Neural progenitor cell (in vitro differentiated cells): ENCODE data around the gene SPRR1B.

ENCODE experiments used
- CTCF ChIP-seq: fragments of 200-600 bp; sonication (generic); IDR thresholded peaks from 2 replicates; pipeline ENCODE4 v1.5.1; 2017; ENCODE audit warnings: antibody characterized with exemption, mild to moderate bottlenecking
- EZH2 ChIP-seq: fragments of 200-600 bp; sonication (generic); IDR thresholded peaks from 2 replicates; pipeline ENCODE4 v1.6.1; 2017; ENCODE audit warnings: antibody characterized with exemption, mild to moderate bottlenecking, moderate library complexity

DNA sequence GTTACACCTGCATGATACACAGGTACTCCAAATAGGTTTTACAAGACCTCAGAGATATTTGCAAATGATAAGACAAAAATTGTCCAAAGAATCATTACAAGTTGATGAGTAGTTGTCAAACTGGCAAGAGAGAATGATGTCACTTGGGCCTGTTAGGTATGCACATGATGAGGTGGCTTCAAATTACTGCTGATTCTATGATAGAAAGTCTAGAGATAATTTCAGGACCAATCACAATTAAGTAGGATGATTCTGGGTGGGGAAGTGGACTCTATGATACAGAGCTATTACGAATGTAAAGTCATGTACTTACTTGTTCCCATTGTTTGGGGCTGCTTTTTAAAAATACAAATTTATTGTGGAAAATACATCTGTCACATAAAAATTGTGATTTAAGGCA lies 5.2 kb upstream of the SPRR1B start:
- TF ChIP-seq CTCF: no peak
- no peak for TF ChIP-seq EZH2
